Lung (tissue), 12 donors: Measurements from ENCODE around the gene DIP2C. TPM values are rescaled to one million over a fixed set of nuclear protein-coding genes. Genes with fewer than 3 reads are reported as not detected.

Experiments used
- ATAC-seq: fragments of 200-7000 bp; cut with Tn5 transposase; one replicate; pipeline ENCODE4 v1.9.1; 2020; ENCODE audit warnings: moderate number of reproducible peaks; ENCODE audit not compliant: insufficient read depth, low FRiP score
- DNase-seq, 3 donors: peaks; one replicate each; pipeline ENCODE4 v3.0.0-alpha.2; 2013 to 2017
- H3K27ac ChIP-seq, 2 donors: one replicate each; pipeline ENCODE4 v1.5.1; 2013; ENCODE audit warnings: mild to moderate bottlenecking in 2 of 2, moderate library complexity in 2 of 2, control low read depth in 1 of 2, inconsistent platforms in 1 of 2, low read depth in 1 of 2, low read length in 1 of 2
- H3K27me3 ChIP-seq, 3 donors: one replicate each; pipeline ENCODE4 v1.5.1; 2013; ENCODE audit warnings: low read length in 2 of 3; ENCODE audit not compliant: control insufficient read depth in 3 of 3, insufficient read depth in 3 of 3
- H3K36me3 ChIP-seq, 4 donors: one replicate each; pipeline ENCODE4 v1.5.1; 2013; ENCODE audit warnings: low read length in 4 of 4, mild to moderate bottlenecking in 1 of 4, moderate library complexity in 1 of 4; ENCODE audit not compliant: control insufficient read depth in 4 of 4, insufficient read depth in 4 of 4
- H3K4me1 ChIP-seq, 5 donors: one replicate each; pipeline ENCODE4 v1.5.1; 2013; ENCODE audit warnings: low read length in 5 of 5, mild to moderate bottlenecking in 2 of 5, moderate library complexity in 1 of 5; ENCODE audit not compliant: control insufficient read depth in 5 of 5, insufficient read depth in 5 of 5
- H3K4me3 ChIP-seq: one replicate; pipeline ENCODE4 v1.5.1; 2013; ENCODE audit warnings: mild to moderate bottlenecking, control low read depth, moderate library complexity
- H3K9ac ChIP-seq, 2 donors: one replicate each; pipeline ENCODE4 v1.5.1; 2013; ENCODE audit warnings: low read length in 2 of 2, control low read depth in 1 of 2; ENCODE audit not compliant: insufficient read depth in 1 of 2
- H3K9me3 ChIP-seq, 4 donors: one replicate each; pipeline ENCODE4 v1.5.1; 2013; ENCODE audit warnings: low read length in 3 of 4, mild to moderate bottlenecking in 1 of 4, moderate library complexity in 1 of 4; ENCODE audit not compliant: control insufficient read depth in 4 of 4, insufficient read depth in 3 of 4
- WGBS, 2 donors: extraction: QIAGEN DNeasy Blood & Tissue Kit; methylation state at CpG; one replicate each; pipeline ENCODE4 v1.1.7; 2013; 5-methylcytosine and 5-hydroxymethylcytosine counted together
- polyA plus RNA-seq, 2 donors: library from polyadenylated mRNA; stranded (reverse); fragments of 200-250 nt; gene quantifications; one replicate each; pipeline ENCODE4 v1.2.1, GENCODE V29; 2013
- total RNA-seq, 2 donors: library from RNA; depleted of rRNA in 1 of 2; stranded (reverse); fragments of >200 nt in 1 of 2; gene quantifications; one replicate each; pipeline ENCODE4 v1.2.1, GENCODE V29; 2014 to 2021
- TF ChIP-seq, protein P1 (sequence below): IDR thresholded peaks from 2 replicates; pipeline ENCODE4 v1.5.1; 2012; ENCODE audit warnings: mild to moderate bottlenecking; ENCODE audit errors: control extremely low read depth, extremely low read depth
- donor health status: control.
- donor health status: control.
- donor health status: Bipolar disorder and iron deficiency.
- donor health status: healthy.
- donor health status: DM: yes; HTN: yes; CAD: no.

The DIP2C gene
- total and polyA plus RNA-seq, 4 donors: 3.6 to 20.0 (median 9.5) TPM

DNA sequence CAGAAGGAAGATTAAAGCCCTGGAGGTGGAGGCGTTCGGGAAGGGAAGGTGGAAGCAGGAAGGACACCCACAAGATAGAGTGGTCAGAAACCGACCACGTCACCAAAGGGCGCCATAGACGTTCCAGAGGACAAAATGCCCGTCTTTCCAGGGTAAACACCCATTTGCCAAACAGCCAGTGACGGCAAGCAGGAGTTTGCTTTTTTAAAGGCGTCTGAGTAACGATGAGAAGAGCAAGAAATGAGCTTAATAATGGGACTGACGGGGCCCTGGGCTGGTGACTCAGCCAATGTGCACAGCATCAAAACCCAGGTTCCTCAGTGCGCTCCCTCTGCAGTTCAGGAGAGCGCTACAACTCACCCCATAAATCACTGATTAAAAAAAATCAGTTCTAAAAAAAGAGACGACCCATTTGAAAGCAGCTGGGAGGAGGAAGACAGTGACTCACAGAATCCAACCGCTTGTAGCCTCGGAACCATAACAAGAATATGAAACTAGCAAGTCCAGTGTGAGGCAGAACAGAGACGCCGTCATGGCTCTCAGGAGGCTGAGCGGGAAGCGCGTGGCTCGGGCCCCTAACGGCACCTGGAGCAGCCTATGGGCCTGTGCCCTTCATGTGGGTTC is 5.9 kb downstream of the DIP2C start:
- Histone ChIP-seq H3K9me3 (no peaks in the 10 kb centered on the region), H3K4me1 (peaks cover 5 to 15% (median 10%) of the 10 kb centered on the region in 5 donors), H3K27me3 (no peaks in the 10 kb centered on the region), H3K4me3 (no peak overlapping the region), H3K36me3 (no peaks in the 10 kb centered on the region), H3K9ac (no peak overlapping the region), H3K27ac (no peak overlapping the region)
- no peak for ATAC-seq
- TF ChIP-seq, protein P1, sequence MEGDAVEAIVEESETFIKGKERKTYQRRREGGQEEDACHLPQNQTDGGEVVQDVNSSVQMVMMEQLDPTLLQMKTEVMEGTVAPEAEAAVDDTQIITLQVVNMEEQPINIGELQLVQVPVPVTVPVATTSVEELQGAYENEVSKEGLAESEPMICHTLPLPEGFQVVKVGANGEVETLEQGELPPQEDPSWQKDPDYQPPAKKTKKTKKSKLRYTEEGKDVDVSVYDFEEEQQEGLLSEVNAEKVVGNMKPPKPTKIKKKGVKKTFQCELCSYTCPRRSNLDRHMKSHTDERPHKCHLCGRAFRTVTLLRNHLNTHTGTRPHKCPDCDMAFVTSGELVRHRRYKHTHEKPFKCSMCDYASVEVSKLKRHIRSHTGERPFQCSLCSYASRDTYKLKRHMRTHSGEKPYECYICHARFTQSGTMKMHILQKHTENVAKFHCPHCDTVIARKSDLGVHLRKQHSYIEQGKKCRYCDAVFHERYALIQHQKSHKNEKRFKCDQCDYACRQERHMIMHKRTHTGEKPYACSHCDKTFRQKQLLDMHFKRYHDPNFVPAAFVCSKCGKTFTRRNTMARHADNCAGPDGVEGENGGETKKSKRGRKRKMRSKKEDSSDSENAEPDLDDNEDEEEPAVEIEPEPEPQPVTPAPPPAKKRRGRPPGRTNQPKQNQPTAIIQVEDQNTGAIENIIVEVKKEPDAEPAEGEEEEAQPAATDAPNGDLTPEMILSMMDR: no peak
- DNase-seq: no peak
- 79 to 82% methylated on average over 23 of the region's 23 CpGs for WGBS, 2 donors

DNA sequence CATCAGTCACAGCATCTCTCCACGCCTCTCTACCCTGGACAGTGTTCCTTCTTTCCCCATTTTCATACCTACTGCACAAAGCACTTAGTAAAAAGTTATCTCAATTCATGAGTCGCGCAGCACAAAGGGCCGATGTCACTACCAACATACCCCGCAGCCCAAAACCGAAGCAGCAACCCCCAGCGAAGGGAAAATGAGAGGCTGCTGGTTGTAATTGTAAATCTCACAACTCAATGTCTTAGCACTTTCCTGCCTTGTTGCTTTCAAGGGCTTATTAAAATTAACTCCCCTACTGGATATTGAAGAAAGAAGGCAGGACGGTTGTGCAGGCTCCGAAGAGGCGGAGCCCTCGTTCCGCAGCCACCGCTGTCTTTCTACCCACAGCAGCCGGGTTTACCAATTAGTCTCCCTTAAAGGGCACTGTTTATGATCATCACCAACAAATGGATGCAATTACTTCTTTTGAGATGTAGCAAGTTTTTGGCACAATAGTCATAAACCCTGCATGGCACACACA is 6.5 kb downstream of the DIP2C start:
- Histone ChIP-seq H3K36me3 (no peaks in the 10 kb centered on the region), H3K27ac (no peak overlapping the region), H3K9ac (no peak overlapping the region), H3K4me1 (peaks cover 2 to 14% (median 6%) of the 10 kb centered on the region in 5 donors), H3K9me3 (no peaks in the 10 kb centered on the region), H3K4me3 (no peak overlapping the region), H3K27me3 (no peaks in the 10 kb centered on the region)
- 92 to 95% methylated on average over 14 of the region's 14 CpGs for WGBS, 2 donors
- TF ChIP-seq, protein P1: no peak
- ATAC-seq: no peak
- DNase-seq: no peak

DNA sequence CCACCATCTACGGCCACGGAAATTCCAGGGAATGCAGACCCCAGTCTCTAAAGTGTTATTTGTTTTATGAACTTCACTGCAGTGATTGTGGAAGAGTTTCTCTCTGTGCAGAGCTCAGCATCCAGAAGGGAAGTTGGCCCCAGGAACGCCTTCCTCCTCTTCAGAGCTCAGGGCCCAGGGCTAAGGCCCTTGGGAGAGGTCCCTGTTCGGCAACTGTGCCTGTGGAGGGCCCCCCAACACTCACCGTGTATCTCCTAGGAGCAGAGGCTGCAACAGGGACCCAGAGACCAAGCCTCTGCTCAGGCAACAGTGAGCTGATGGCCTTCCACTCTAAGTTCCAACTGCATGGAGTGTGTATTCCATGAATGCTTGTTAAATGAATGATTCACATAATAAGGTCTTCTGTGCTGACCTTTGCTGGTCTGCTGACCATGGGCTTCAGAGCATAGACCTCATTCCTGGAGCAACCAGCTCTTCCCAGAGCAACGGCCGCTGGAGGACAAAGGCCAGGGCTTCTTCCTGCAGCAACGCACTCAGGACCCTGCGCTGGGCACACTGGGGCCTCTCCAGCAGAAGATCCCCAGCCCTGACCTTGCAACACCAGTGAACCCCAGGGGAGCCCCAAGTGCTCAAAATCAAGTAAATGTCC is 7.7 kb downstream of the DIP2C start:
- peaks cover 0 to 14% (median 0%) of the 10 kb centered on the region in 5 donors for H3K4me1 ChIP-seq
- H3K27me3 ChIP-seq: no peaks in the 10 kb centered on the region
- no peak overlapping the region for H3K27ac ChIP-seq
- DNase-seq (no peak), ATAC-seq (no peak)
- H3K36me3 ChIP-seq: no peaks in the 10 kb centered on the region
- 92 to 93% methylated on average over 9 of the region's 9 CpGs for WGBS, 2 donors
- TF ChIP-seq, protein P1: no peak
- H3K9ac ChIP-seq: no peak overlapping the region
- no peaks in the 10 kb centered on the region for H3K9me3 ChIP-seq
- no peak overlapping the region for H3K4me3 ChIP-seq
